Posterior vena cava (tissue), 2 donors: ENCODE measurements around the gene STX16. TPM values are rescaled to one million over a fixed set of nuclear protein-coding genes. Genes with fewer than 3 reads are reported as not detected.
"Not testable (repeated sequence)": the region's sequence is repeated elsewhere in the genome, so short reads cannot be mapped to it uniquely, and the experiment has no call there.

Source experiments
- DNase-seq: peaks from one replicate; pipeline ENCODE4 v3.0.0-alpha.2; 2020; ENCODE audit warnings: low spot score
- intact Hi-C, 2 donors: fragments of 100-400 bp; cut with DNase I; formaldehyde crosslinking; loops; one replicate each; pipeline versions ENCODE4 v1.14.1 to v1.14.2; 2022 to 2023
- total RNA-seq, 2 donors: library from RNA; stranded (reverse); fragmentation: NEBNext Ultra II Directional; extraction: Animal tissue kit (Norgen Biotek cat#: 25700); gene quantifications; one replicate each; pipeline ENCODE4 v1.2.1, GENCODE V29; 2021
- donor health status: DM: yes; HTN: yes; CAD: no.
- donor health status: DM: yes; HTN: yes; CAD: no.

Gene STX16
- total RNA-seq, 2 donors from 2014 or later = 38.7 to 41.5 TPM

GRCh38 chr20:58647796-58648501 lies 3.1 kb upstream of the STX16 start:
- intact Hi-C loops = loop anchor here in 1 of 2 donors (5.0 kb wide), 1 partner anchor 411 kb away; no protein-coding TSS in a partner anchor

GRCh38 chr20:58648502-58648825 lies 2.6 kb upstream of the STX16 start:
- DNase-seq = not testable (repeated sequence)
- intact Hi-C loops = loop anchor here in 1 of 2 donors (5.0 kb wide), 1 partner anchor 411 kb away; no protein-coding TSS in a partner anchor

More at GRCh38 chr20:58647796-58648501, 3.1 kb upstream of the STX16 start:
- DNase-seq = no peak

- DNase-seq = no peak
- intact Hi-C loops = loop anchor here in 1 of 2 donors (2.0 to 5.0 kb wide), 2 partner anchors 43 to 412 kb away; partner anchors contain the start of gene NPEPL1
Measured at GRCh38 chr20:58649288-58650180, 1.5 kb upstream of the STX16 start.

- DNase-seq = no peak
Measured at GRCh38 chr20:58650181-58650775, 805 bp upstream of the STX16 start.

GRCh38 chr20:58651559-58651945 lies 469 bp downstream of the STX16 start:
- no peak for DNase-seq
- intact Hi-C loops = loop anchor here in 1 of 2 donors (2.0 kb wide), 1 partner anchor 41 kb away; the partner anchor contains the start of gene NPEPL1

More at GRCh38 chr20:58650181-58650775, 805 bp upstream of the STX16 start:
- intact Hi-C loops = loop anchor here in 1 of 2 donors (2.0 kb wide), 1 partner anchor 43 kb away; the partner anchor contains the start of gene NPEPL1

- intact Hi-C loops = loop anchor here in 1 of 2 donors (2.0 kb wide), 1 partner anchor 41 kb away; the partner anchor contains the start of gene NPEPL1
- no peak for DNase-seq
Measured at GRCh38 chr20:58651946-58652605, 993 bp downstream of the STX16 start.

- no peak for DNase-seq
- intact Hi-C loops = no loop called here
Measured at GRCh38 chr20:58652606-58653294, 1.7 kb downstream of the STX16 start.

- intact Hi-C loops = no loop called here
- no peak for DNase-seq
Measured at GRCh38 chr20:58654337-58654736, 3.3 kb downstream of the STX16 start.

GRCh38 chr20:58655328-58656107 lies 4.4 kb downstream of the STX16 start:
- intact Hi-C loops = no loop called here
- no peak for DNase-seq

GRCh38 chr20:58656831-58657230 lies 5.7 kb downstream of the STX16 start:
- intact Hi-C loops = no loop called here
- no peak for DNase-seq

GRCh38 chr20:58657262-58657661 lies 6.2 kb downstream of the STX16 start:
- intact Hi-C loops = no loop called here
- no peak for DNase-seq

- intact Hi-C loops = no loop called here
- DNase-seq = no peak
Measured at GRCh38 chr20:58657986-58658385, 6.9 kb downstream of the STX16 start.

GRCh38 chr20:58658760-58659159 lies 7.7 kb downstream of the STX16 start:
- no peak for DNase-seq

GRCh38 chr20:58659841-58660240 lies 8.8 kb downstream of the STX16 start:
- no peak for DNase-seq
- intact Hi-C loops = no loop called here

More at GRCh38 chr20:58658760-58659159, 7.7 kb downstream of the STX16 start:
- intact Hi-C loops = no loop called here

- no peak for DNase-seq
- intact Hi-C loops = no loop called here
Measured at GRCh38 chr20:58660855-58661597, 9.9 kb downstream of the STX16 start.

GRCh38 chr20:58661598-58662473 lies 10.8 kb downstream of the STX16 start:
- intact Hi-C loops = no loop called here
- no peak for DNase-seq
